GM12878 (cell line): ENCODE data around the gene TMUB2. TPM values are rescaled to one million over a fixed set of nuclear protein-coding genes. Genes with fewer than 3 reads are reported as not detected.

Source experiments
- E2F8 ChIP-seq: fragments of 450-650 bp; IDR thresholded peaks from 2 replicates; pipeline ENCODE4 v1.6.1; 2018; ENCODE audit warnings: mild to moderate bottlenecking, low read depth, moderate library complexity; ENCODE audit not compliant: partially characterized antibody
- EED ChIP-seq: sonication (generic); IDR thresholded peaks from 2 replicates; pipeline ENCODE4 v1.6.1; 2016; ENCODE audit warnings: antibody characterized with exemption, low read depth
- GATAD2B ChIP-seq: fragments of 450-650 bp; conservative IDR thresholded peaks from 2 replicates; pipeline ENCODE4 v1.6.1; 2017; ENCODE audit warnings: low read depth, mild to moderate bottlenecking, moderate library complexity
- JUNB ChIP-seq: IDR thresholded peaks from 2 replicates; pipeline ENCODE4 v1.6.1; 2016; ENCODE audit warnings: antibody characterized with exemption, mild to moderate bottlenecking
- KAT2A ChIP-seq: conservative IDR thresholded peaks from 2 replicates; pipeline ENCODE4 v1.6.1; 2011; ENCODE audit warnings: low read depth, low read length; ENCODE audit not compliant: control insufficient read depth
- MTA2 ChIP-seq: fragments of 450-650 bp; IDR thresholded peaks from 2 replicates; pipeline ENCODE4 v1.6.1; 2016; ENCODE audit warnings: low read depth, mild to moderate bottlenecking, moderate library complexity
- NFXL1 ChIP-seq: fragments of 450-650 bp; IDR thresholded peaks from 2 replicates; pipeline ENCODE4 v1.6.1; 2017; ENCODE audit warnings: antibody characterized with exemption, mild to moderate bottlenecking, borderline replicate concordance
- PAX5 ChIP-seq: IDR thresholded peaks from 2 replicates; pipeline ENCODE4 v1.6.1; 2011; ENCODE audit warnings: low read depth, low read length, borderline replicate concordance
- PAX8 ChIP-seq: fragments of 450-650 bp; IDR thresholded peaks from 2 replicates; pipeline ENCODE4 v1.6.1; 2017; ENCODE audit warnings: mild to moderate bottlenecking, moderate library complexity
- POLR2AphosphoS5 ChIP-seq: IDR thresholded peaks from 2 replicates; pipeline ENCODE4 v1.6.1; 2011; ENCODE audit warnings: mild to moderate bottlenecking, low read length, inconsistent platforms
- RAD21 ChIP-seq: IDR thresholded peaks from 2 replicates; pipeline ENCODE4 v1.6.1; 2011; ENCODE audit warnings: mild to moderate bottlenecking, low read depth, low read length, moderate library complexity; ENCODE audit not compliant: insufficient read depth
- RB1 ChIP-seq: fragments of 450-650 bp; formaldehyde crosslinking; IDR thresholded peaks from 2 replicates; pipeline ENCODE4 v1.6.1; 2017; ENCODE audit warnings: mild to moderate bottlenecking, borderline replicate concordance
- RELA ChIP-seq: fragments of 450-650 bp; IDR thresholded peaks from 2 replicates; pipeline ENCODE4 v1.8.0; 2014; ENCODE audit warnings: borderline replicate concordance; ENCODE audit not compliant: partially characterized antibody
- SIN3A ChIP-seq: IDR thresholded peaks from 2 replicates; pipeline ENCODE4 v1.6.1; 2012; ENCODE audit warnings: low read depth, low read length, improper control_type of control experiment
- SIX5 ChIP-seq: IDR thresholded peaks from 2 replicates; pipeline ENCODE4 v1.6.1; 2011; ENCODE audit warnings: mild to moderate bottlenecking, low read depth, low read length, moderate library complexity; ENCODE audit not compliant: severe bottlenecking
- SRF ChIP-seq, 2 experiments: IDR thresholded peaks; 2 replicates each; pipeline ENCODE4 v1.6.1; 2011; ENCODE audit warnings: low read depth in 2 of 2, low read length in 2 of 2, mild to moderate bottlenecking in 1 of 2, moderate library complexity in 1 of 2
- STAT1 ChIP-seq: fragments of 450-650 bp; conservative IDR thresholded peaks from 2 replicates; pipeline ENCODE4 v1.6.1; 2014; ENCODE audit warnings: antibody characterized with exemption, mild to moderate bottlenecking
- STAT3 ChIP-seq: IDR thresholded peaks from 2 replicates; pipeline ENCODE4 v1.6.1; 2011; ENCODE audit warnings: low read depth, low read length, improper control_type of control experiment
- ZBED1 ChIP-seq: IDR thresholded peaks from 2 replicates; pipeline ENCODE4 v1.6.1; 2016; ENCODE audit warnings: borderline replicate concordance
- ZNF24 ChIP-seq: fragments of 450-650 bp; IDR thresholded peaks from 2 replicates; pipeline ENCODE4 v1.6.1; 2017; ENCODE audit warnings: antibody characterized with exemption, mild to moderate bottlenecking
- ZSCAN29 ChIP-seq: fragments of 450-650 bp; IDR thresholded peaks from 2 replicates; pipeline ENCODE4 v1.6.1; 2017; ENCODE audit warnings: mild to moderate bottlenecking, moderate library complexity
- polyA plus RNA-seq, 11 experiments: library from polyadenylated mRNA; depleted of rRNA in 4 of 11; unstranded in 6 of 11; stranded (reverse) in 5 of 11; fragments of >200 nt; fragmentation: Nextera tagmentation in 4 of 11; fragmentation: Illumina TruSeq in 1 of 11; extraction: Ambion mirVana in 4 of 11; extraction: Trizol in 1 of 11; gene quantifications; 1 replicate in 1 of 11; 2 replicates in 10 of 11; pipeline versions ENCODE4 v1.2.1 to v1.2.3, GENCODE V29; 2011 to 2016; ENCODE audit warnings: inconsistent platforms in 2 of 11, missing spikeins in 2 of 11, low read depth in 1 of 11
- total RNA-seq, 4 experiments: library from RNA; depleted of rRNA in 3 of 4; stranded (reverse); fragments of >200 nt in 3 of 4; fragmentation: Illumina TruSeq in 1 of 4; extraction: Trizol in 1 of 4; gene quantifications; 2 replicates each; pipeline versions ENCODE4 v1.2.1 to v1.2.3, GENCODE V29; 2013 to 2021
- TF ChIP-seq, protein P1 (sequence below): fragments of 450-650 bp; IDR thresholded peaks from 2 replicates; pipeline ENCODE4 v1.6.1; 2016; ENCODE audit warnings: mild to moderate bottlenecking, moderate library complexity, borderline replicate concordance

TMUB2 gene
- total and polyA plus RNA-seq, 10 of the 15 experiments (the other 5 are each of a cell fraction or from before 2014, with no cell fraction given), result 4.3 to 34.0 (median 20.0) TPM

DNA sequence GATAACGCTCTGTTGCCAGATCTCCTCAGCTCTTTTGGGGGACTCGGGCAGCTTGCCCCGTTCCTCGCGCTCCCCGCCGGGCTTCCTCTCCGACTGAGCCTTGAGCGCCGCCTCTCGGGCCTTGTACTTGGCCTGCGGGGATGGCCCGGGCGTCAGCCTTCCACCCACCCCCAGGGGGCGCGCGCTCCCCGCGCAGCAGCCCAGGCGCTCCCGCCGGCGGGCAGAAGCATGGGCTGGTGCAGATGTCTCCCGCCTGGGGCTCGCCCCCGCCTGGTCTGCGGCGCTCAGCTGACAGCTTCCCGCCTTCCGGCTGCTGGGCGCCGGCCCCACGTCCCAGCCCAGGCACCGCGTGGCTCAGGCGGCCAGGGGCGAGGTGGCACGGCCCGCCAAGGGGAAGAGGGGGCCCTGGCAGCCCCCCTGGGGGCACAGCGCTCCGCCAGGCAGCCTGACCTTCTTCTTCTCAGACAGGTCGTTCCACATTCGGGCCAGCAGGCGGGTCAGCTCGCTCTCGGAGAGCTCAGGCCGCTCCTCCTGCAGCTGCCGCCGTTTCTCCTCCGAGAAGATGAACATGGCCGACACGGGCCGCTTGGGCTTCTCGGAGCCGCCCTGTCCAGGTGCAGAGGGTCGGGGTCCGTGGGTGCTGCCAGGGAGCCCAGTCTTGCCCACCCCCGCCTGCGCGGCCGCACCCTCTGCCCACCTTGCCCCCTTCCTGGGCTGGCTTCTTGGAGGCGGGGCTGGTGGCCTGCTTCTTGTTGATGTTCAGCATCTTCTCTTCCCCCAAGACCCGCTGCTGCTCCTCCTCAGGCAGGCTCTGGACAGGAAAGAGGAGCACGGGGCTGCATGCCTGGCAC, 23.8 kb downstream of the TMUB2 start (continued):
- TF ChIP-seq STAT1, result 0 out of 2 replicates have a peak, but pooled peaks have one; percentile 24
- TF ChIP-seq PAX5, result no peak; the same call in 1 of the 2 replicates
- TF ChIP-seq JUNB, result no peak
- TF ChIP-seq KAT2A, result no peak
- TF ChIP-seq ZNF24, result no peak
- no peak for TF ChIP-seq ZSCAN29
- TF ChIP-seq E2F8, result no peak
- TF ChIP-seq SRF (IDR thresholded peaks at IDR 0.05; ENCODE audit: low read depth in 2 of 2, low read length in 2 of 2), result peak in 1 of 2 experiments; percentile 55; a peak in 1 of 4 replicates
- peak; percentile 86; the same call in 1 of the 2 replicates for TF ChIP-seq GATAD2B
- peak; percentile 91 for TF ChIP-seq RAD21
- no peak for TF ChIP-seq MTA2
- TF ChIP-seq NFXL1, result no peak
- no peak for TF ChIP-seq PAX8
- 0 out of 2 replicates have a peak, but pooled peaks have one; percentile 40 for TF ChIP-seq POLR2AphosphoS5
- TF ChIP-seq, protein P1, sequence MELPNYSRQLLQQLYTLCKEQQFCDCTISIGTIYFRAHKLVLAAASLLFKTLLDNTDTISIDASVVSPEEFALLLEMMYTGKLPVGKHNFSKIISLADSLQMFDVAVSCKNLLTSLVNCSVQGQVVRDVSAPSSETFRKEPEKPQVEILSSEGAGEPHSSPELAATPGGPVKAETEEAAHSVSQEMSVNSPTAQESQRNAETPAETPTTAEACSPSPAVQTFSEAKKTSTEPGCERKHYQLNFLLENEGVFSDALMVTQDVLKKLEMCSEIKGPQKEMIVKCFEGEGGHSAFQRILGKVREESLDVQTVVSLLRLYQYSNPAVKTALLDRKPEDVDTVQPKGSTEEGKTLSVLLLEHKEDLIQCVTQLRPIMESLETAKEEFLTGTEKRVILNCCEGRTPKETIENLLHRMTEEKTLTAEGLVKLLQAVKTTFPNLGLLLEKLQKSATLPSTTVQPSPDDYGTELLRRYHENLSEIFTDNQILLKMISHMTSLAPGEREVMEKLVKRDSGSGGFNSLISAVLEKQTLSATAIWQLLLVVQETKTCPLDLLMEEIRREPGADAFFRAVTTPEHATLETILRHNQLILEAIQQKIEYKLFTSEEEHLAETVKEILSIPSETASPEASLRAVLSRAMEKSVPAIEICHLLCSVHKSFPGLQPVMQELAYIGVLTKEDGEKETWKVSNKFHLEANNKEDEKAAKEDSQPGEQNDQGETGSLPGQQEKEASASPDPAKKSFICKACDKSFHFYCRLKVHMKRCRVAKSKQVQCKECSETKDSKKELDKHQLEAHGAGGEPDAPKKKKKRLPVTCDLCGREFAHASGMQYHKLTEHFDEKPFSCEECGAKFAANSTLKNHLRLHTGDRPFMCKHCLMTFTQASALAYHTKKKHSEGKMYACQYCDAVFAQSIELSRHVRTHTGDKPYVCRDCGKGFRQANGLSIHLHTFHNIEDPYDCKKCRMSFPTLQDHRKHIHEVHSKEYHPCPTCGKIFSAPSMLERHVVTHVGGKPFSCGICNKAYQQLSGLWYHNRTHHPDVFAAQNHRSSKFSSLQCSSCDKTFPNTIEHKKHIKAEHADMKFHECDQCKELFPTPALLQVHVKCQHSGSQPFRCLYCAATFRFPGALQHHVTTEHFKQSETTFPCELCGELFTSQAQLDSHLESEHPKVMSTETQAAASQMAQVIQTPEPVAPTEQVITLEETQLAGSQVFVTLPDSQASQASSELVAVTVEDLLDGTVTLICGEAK, result no peak
- TF ChIP-seq RELA, result peak; percentile 53
- no peak for TF ChIP-seq ZBED1
- no peak; the same call in 1 of the 2 replicates for TF ChIP-seq EED
- no peak for TF ChIP-seq STAT3
- TF ChIP-seq RB1, result peak; percentile 99
- TF ChIP-seq SIX5, result no peak
- TF ChIP-seq SIN3A, result peak; percentile 83
